ENCODE measurements around the gene ANGPTL4. TPM values are rescaled to one million over a fixed set of nuclear protein-coding genes. Genes with fewer than 3 reads are reported as not detected.
A peak's percentile ranks its signal among the peaks of the same experiment; 100 is the strongest.
"Not testable (repeated sequence)": the region's sequence is repeated elsewhere in the genome, so short reads cannot be mapped to it uniquely, and the experiment has no call there.

ANGPTL4 gene
- total RNA-seq, 1 donor from 2014 or later: not detected

DNA sequence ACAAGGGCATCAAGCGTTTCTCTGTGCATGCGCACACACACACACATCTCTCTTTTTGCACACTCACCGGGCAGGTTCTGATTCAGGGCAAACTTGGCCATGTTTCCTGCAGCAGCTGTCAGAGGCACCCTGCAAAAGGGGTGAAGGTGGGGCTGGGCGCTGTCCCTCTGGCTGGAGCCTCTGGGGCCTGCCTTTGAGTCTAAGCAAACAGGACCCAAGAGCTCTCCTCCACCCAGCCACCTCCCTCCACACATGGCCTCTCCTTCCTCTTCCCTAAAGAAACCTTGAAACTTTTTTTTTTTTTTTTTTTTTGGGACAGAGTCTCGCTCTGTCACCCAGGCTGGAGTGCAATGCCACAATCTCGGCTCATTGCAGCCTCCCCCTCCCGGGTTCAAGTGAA is 26.2 kb upstream of the ANGPTL4 start:
- H3K9me3 ChIP-seq (ENCODE audit: low read depth): no peaks in the 10 kb centered on the region
- H3K9ac ChIP-seq: no peak overlapping the region
- no peaks in the 10 kb centered on the region for H3K36me3 Mint-ChIP-seq
- peaks cover 21% of the 10 kb centered on the region for H3F3A ChIP-seq (ENCODE audit: low read depth)
- H3K27me3 ChIP-seq: peaks cover 92% of the 10 kb centered on the region
- peaks cover 6% of the 10 kb centered on the region for H3K4me1 Mint-ChIP-seq
- no peak overlapping the region for H3K4me3 ChIP-seq
- DNase-seq (ENCODE audit: low spot score): no peak
- peak overlapping the region; percentile 85 for H3K27ac Mint-ChIP-seq
- no peaks in the 10 kb centered on the region for H3K79me2 ChIP-seq (ENCODE audit: low read depth)
- peaks cover 9% of the 10 kb centered on the region for H3K4me1 ChIP-seq
- H3K36me3 ChIP-seq: no peaks in the 10 kb centered on the region
- no peak overlapping the region for H3K4me3 Mint-ChIP-seq
- peaks cover 19% of the 10 kb centered on the region for H4K20me1 ChIP-seq (ENCODE audit: low read depth)
- H3K9me3 Mint-ChIP-seq: no peaks in the 10 kb centered on the region
- H3K4me2 ChIP-seq: no peak overlapping the region
- H2AFZ ChIP-seq (replicated peaks): no peak overlapping the region
- H3K27me3 Mint-ChIP-seq (ENCODE audit: insufficient read depth, low read depth): peaks cover 41% of the 10 kb centered on the region
- TF ChIP-seq EZH2phosphoT487 (IDR thresholded peaks at IDR 0.05) (no peak), EZH2 (IDR thresholded peaks at IDR 0.05) (no peak)
- TF ChIP-seq, protein P1, sequence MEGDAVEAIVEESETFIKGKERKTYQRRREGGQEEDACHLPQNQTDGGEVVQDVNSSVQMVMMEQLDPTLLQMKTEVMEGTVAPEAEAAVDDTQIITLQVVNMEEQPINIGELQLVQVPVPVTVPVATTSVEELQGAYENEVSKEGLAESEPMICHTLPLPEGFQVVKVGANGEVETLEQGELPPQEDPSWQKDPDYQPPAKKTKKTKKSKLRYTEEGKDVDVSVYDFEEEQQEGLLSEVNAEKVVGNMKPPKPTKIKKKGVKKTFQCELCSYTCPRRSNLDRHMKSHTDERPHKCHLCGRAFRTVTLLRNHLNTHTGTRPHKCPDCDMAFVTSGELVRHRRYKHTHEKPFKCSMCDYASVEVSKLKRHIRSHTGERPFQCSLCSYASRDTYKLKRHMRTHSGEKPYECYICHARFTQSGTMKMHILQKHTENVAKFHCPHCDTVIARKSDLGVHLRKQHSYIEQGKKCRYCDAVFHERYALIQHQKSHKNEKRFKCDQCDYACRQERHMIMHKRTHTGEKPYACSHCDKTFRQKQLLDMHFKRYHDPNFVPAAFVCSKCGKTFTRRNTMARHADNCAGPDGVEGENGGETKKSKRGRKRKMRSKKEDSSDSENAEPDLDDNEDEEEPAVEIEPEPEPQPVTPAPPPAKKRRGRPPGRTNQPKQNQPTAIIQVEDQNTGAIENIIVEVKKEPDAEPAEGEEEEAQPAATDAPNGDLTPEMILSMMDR (IDR thresholded peaks at IDR 0.05): no peak
- H3K27ac ChIP-seq: no peak overlapping the region

DNA sequence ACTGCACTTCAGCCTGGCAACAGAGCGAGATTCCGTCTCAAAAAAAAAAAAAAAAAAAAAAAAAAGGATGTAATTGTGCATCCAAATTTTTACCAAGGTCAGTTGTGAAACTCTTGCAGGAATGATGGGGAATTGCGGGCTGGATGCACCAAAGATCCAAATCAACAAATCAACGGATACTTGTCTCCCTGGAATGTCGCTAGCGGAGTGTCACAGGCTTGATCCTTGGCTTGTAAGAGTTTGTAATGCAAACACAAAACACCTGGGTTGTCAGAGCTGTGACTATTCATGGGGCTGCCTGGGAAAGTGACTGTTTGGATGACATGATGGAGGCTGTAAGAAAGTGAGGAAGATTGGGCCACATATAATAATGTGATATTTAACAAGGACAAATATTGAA is 25.1 kb upstream of the ANGPTL4 start:
- Histone ChIP-seq H3K27ac (no peak overlapping the region), H3F3A (ENCODE audit: low read depth) (peaks cover 17% of the 10 kb centered on the region), H2AFZ (replicated peaks) (no peak overlapping the region), H3K9me3 (ENCODE audit: low read depth) (no peaks in the 10 kb centered on the region), H3K9ac (no peak overlapping the region), H3K27me3 (peaks cover 92% of the 10 kb centered on the region), H4K20me1 (ENCODE audit: low read depth) (peaks cover 15% of the 10 kb centered on the region), H3K4me2 (no peak overlapping the region), H3K4me1 (peaks cover under 1% of the 10 kb centered on the region), H3K4me3 (no peak overlapping the region), H3K36me3 (no peaks in the 10 kb centered on the region), H3K79me2 (ENCODE audit: low read depth) (no peaks in the 10 kb centered on the region)
- peaks cover 46% of the 10 kb centered on the region for H3K27me3 Mint-ChIP-seq (ENCODE audit: insufficient read depth, low read depth)
- TF ChIP-seq EZH2 (IDR thresholded peaks at IDR 0.05) (no peak), EZH2phosphoT487 (IDR thresholded peaks at IDR 0.05) (no peak)
- TF ChIP-seq, protein P1 (IDR thresholded peaks at IDR 0.05): no peak
- H3K4me3 Mint-ChIP-seq: no peak overlapping the region
- peaks cover 6% of the 10 kb centered on the region for H3K4me1 Mint-ChIP-seq
- no peaks in the 10 kb centered on the region for H3K36me3 Mint-ChIP-seq
- no peaks in the 10 kb centered on the region for H3K9me3 Mint-ChIP-seq
- no peak overlapping the region for H3K27ac Mint-ChIP-seq
- no peak for DNase-seq (ENCODE audit: low spot score)

DNA sequence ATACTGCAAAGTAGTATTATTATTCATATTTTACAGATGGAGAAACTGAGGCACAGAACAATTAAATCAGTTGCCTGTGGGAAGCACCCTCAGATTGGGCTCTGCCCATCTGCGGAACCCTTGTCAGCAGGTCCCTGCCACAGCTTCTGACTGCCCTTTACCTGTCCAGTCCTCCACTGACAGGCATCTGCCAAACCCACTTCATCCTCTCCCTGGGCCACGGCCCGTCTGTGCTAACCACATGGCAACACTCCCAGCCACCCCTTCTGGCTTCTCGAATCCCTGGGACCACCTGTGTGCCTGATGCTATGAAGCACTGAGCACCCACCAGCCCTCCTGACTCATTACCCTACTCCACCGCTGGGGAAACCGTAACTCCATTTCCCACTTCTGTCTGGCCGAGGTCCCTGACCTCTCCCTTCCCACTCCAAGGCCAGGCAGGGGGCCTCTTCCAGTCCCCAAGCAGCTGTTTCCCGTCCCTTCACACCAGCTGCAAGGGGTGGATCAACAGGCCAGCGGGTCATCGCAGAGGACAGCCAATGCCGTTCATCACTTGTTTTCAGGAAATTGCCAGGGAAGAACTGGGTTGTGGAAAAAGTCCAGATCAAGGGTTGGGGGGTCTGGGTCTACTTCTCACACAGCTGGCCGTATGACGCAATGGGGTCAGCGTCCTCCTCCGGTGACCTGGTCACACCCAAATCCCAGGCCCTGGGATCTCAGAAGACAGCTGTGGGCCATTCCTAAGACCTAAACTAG is 23.4 kb upstream of the ANGPTL4 start:
- Histone ChIP-seq H3K27me3 (peaks cover 91% of the 10 kb centered on the region), H2AFZ (replicated peaks) (no peak overlapping the region), H4K20me1 (ENCODE audit: low read depth) (peaks cover 6% of the 10 kb centered on the region), H3K4me1 (no peaks in the 10 kb centered on the region), H3K9me3 (ENCODE audit: low read depth) (no peaks in the 10 kb centered on the region), H3K36me3 (no peaks in the 10 kb centered on the region), H3K27ac (no peak overlapping the region), H3K9ac (no peak overlapping the region), H3K79me2 (ENCODE audit: low read depth) (no peaks in the 10 kb centered on the region), H3K4me2 (peak overlapping the region; percentile 22), H3K4me3 (no peak overlapping the region), H3F3A (ENCODE audit: low read depth) (peaks cover 17% of the 10 kb centered on the region)
- DNase-seq (ENCODE audit: low spot score): peak; percentile 44
- H3K4me1 Mint-ChIP-seq: peaks cover 6% of the 10 kb centered on the region
- TF ChIP-seq, protein P1 (IDR thresholded peaks at IDR 0.05): peak; percentile 25
- no peak for TF ChIP-seq EZH2 (IDR thresholded peaks at IDR 0.05)
- no peak for TF ChIP-seq EZH2phosphoT487 (IDR thresholded peaks at IDR 0.05)
- peak overlapping the region; percentile 81 for H3K27ac Mint-ChIP-seq
- no peaks in the 10 kb centered on the region for H3K36me3 Mint-ChIP-seq
- H3K27me3 Mint-ChIP-seq (ENCODE audit: insufficient read depth, low read depth): peaks cover 42% of the 10 kb centered on the region
- peak overlapping the region; percentile 18 for H3K4me3 Mint-ChIP-seq
- no peaks in the 10 kb centered on the region for H3K9me3 Mint-ChIP-seq

DNA sequence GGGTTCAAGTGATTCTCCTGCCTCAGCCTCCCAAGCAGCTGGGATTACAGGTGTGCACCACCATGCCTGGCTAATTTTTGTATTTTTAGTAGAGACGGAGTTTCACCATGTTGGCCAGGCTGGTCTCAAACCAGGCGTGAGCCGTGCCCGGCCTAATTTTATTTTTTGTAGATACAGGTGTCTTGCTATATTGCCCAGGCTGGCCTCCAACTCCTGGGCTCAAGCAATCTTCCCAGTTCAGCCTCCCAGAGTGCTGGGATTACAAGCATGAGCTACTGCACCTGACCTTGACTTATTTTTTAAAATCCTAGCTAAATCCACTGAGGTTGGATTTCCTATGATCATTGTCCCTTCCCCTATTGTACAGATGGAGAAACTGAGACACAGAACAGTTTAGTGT is 22.5 kb upstream of the ANGPTL4 start:
- not testable (repeated sequence) for H3K4me3 ChIP-seq; H4K20me1 ChIP-seq (ENCODE audit: low read depth); H3K4me1 ChIP-seq; H2AFZ ChIP-seq (replicated peaks); H3K79me2 ChIP-seq (ENCODE audit: low read depth); H3K9me3 ChIP-seq (ENCODE audit: low read depth); H3K9ac ChIP-seq; H3K9me3 Mint-ChIP-seq; H3K4me3 Mint-ChIP-seq; H3K4me1 Mint-ChIP-seq; H3K4me2 ChIP-seq; H3K27ac Mint-ChIP-seq; H3K36me3 ChIP-seq; H3K36me3 Mint-ChIP-seq; H3K27ac ChIP-seq; DNase-seq (ENCODE audit: low spot score)
- peaks cover 36% of the 10 kb centered on the region for H3K27me3 Mint-ChIP-seq (ENCODE audit: insufficient read depth, low read depth)
- peaks cover 81% of the 10 kb centered on the region for H3K27me3 ChIP-seq
- peaks cover 11% of the 10 kb centered on the region for H3F3A ChIP-seq (ENCODE audit: low read depth)
